Stimulated activated CD4-positive, alpha-beta T cell treated with anti-CD3 and anti-CD28 coated beads, Interleukin-1b, Interleukin-23, amount 100 ng/mL, for 1 hour (primary cell): ENCODE data around the gene HELZ.
"Not testable (repeated sequence)": the region's sequence is repeated elsewhere in the genome, so short reads cannot be mapped to it uniquely, and the experiment has no call there.

Source experiments
- DNase-seq, 2 donors: peaks; one replicate each; pipeline ENCODE4 v3.0.0-alpha.2; 2020; ENCODE audit warnings: low read depth in 2 of 2

Gene HELZ

GRCh38 chr17:67119102-67119501, 125.9 kb downstream of the HELZ start:
- no peak for DNase-seq

GRCh38 chr17:67116045-67116575, 128.9 kb downstream of the HELZ start:
- no peak for DNase-seq

GRCh38 chr17:67115401-67115800, 129.6 kb downstream of the HELZ start:
- DNase-seq = no peak

- DNase-seq = no peak
Observed at GRCh38 chr17:67113486-67113885, 131.5 kb downstream of the HELZ start.

GRCh38 chr17:67111808-67112207, 133.2 kb downstream of the HELZ start:
- no peak for DNase-seq

GRCh38 chr17:67111327-67111726, 133.7 kb downstream of the HELZ start:
- DNase-seq = no peak

- DNase-seq = no peak
Observed at GRCh38 chr17:67110619-67111018, 134.4 kb downstream of the HELZ start.

GRCh38 chr17:67109111-67109510, 135.9 kb downstream of the HELZ start:
- DNase-seq = no peak

GRCh38 chr17:67107811-67108775, 136.9 kb downstream of the HELZ start:
- DNase-seq = no peak

- no peak for DNase-seq
Observed at GRCh38 chr17:67107171-67107570, 137.8 kb downstream of the HELZ start.

GRCh38 chr17:67105213-67105612, 139.8 kb downstream of the HELZ start:
- DNase-seq = no peak

GRCh38 chr17:67104641-67105040, 140.4 kb downstream of the HELZ start:
- not testable (repeated sequence) for DNase-seq

- no peak for DNase-seq
Observed at GRCh38 chr17:67098006-67098405, 147.0 kb downstream of the HELZ start.

- DNase-seq = no peak
Observed at GRCh38 chr17:67096609-67097008, 148.4 kb downstream of the HELZ start.

- no peak for DNase-seq
Observed at GRCh38 chr17:67095803-67096202, 149.2 kb downstream of the HELZ start.

GRCh38 chr17:67095291-67095690, 149.7 kb downstream of the HELZ start:
- DNase-seq = not testable (repeated sequence)

- DNase-seq = no peak
Observed at GRCh38 chr17:67093348-67093747, 151.6 kb downstream of the HELZ start.

GRCh38 chr17:67092710-67093109, 152.3 kb downstream of the HELZ start:
- DNase-seq = not testable (repeated sequence)

GRCh38 chr17:67092291-67092690, 152.7 kb downstream of the HELZ start:
- no peak for DNase-seq

- no peak for DNase-seq
Observed at GRCh38 chr17:67090341-67090740, 154.7 kb downstream of the HELZ start.

GRCh38 chr17:67088639-67089038, 156.4 kb downstream of the HELZ start:
- DNase-seq = no peak

GRCh38 chr17:67085406-67085805, 159.6 kb downstream of the HELZ start:
- DNase-seq = no peak

GRCh38 chr17:67082107-67082506, 162.9 kb downstream of the HELZ start:
- no peak for DNase-seq
